SJSA1 (cell line): ENCODE data around the gene TUBB1. TPM values are rescaled to one million over a fixed set of nuclear protein-coding genes. Genes with fewer than 3 reads are reported as not detected.

Experiments used
- DNase-seq, 2 experiments: peaks; one replicate each; pipeline ENCODE4 v3.0.0-alpha.2; 2015 to 2020; ENCODE audit warnings: low spot score in 2 of 2, low read depth in 1 of 2
- H3K27ac ChIP-seq: fragments of 250-450 bp; sonication (Bioruptor Pico); 2 replicates; pipeline ENCODE4 v1.5.1; 2020; ENCODE audit warnings: mild to moderate bottlenecking, moderate library complexity
- H3K27me3 ChIP-seq: fragments of 250-450 bp; sonication (Bioruptor Pico); replicated peaks from 2 replicates; pipeline ENCODE4 v1.5.1; 2020; ENCODE audit warnings: mild to moderate bottlenecking, moderate library complexity
- H3K36me3 ChIP-seq: fragments of 250-450 bp; sonication (Bioruptor Pico); 2 replicates; pipeline ENCODE4 v1.5.1; 2020; ENCODE audit warnings: mild to moderate bottlenecking
- H3K4me1 ChIP-seq: fragments of 250-450 bp; sonication (Bioruptor Pico); replicated peaks from 2 replicates; pipeline ENCODE4 v1.6.1; 2021; ENCODE audit warnings: mild to moderate bottlenecking
- H3K4me3 ChIP-seq: fragments of 250-450 bp; sonication (Bioruptor Pico); 2 replicates; pipeline ENCODE4 v1.5.1; 2020; ENCODE audit warnings: mild to moderate bottlenecking
- H3K9me3 ChIP-seq: fragments of 250-450 bp; sonication (Bioruptor Pico); replicated peaks from 2 replicates; pipeline ENCODE4 v1.5.1; 2020; ENCODE audit warnings: mild to moderate bottlenecking
- total RNA-seq: library from RNA; depleted of rRNA; stranded (reverse); fragments of >200 nt; shearing (Covaris generic); gene quantifications from 2 replicates; pipeline ENCODE4 v1.2.3, GENCODE V29; 2014

Gene TUBB1
- total RNA-seq, 1 experiment from 2014 or later: 0.05 TPM

DNA sequence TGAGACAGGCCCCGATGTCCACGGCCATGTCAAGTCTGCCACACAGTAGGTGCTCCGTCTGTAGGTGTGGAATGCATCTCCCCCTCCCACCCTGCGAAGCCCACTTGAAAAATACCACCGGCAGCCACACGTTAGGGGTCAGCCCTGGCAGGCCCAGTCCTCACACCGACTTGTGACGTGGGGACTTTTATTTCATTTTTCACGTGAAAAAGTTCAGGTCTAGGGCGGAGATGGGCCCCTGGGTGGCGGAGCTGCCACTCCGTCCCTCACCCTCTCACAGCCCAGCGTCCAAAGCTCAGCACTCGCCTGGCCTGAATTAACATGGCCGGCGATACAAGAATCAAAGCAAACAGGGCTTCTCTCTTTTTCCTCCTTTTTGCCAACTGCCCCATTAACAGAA lies 3.8 kb upstream of the TUBB1 start:
- H3K4me3 ChIP-seq: no peak overlapping the region
- no peak for DNase-seq
- no peaks in the 10 kb centered on the region for H3K27me3 ChIP-seq
- peaks cover 57% of the 10 kb centered on the region for H3K4me1 ChIP-seq
- H3K36me3 ChIP-seq: peaks cover 2% of the 10 kb centered on the region; the same call in 1 of the 2 replicates
- no peak overlapping the region for H3K27ac ChIP-seq
- no peaks in the 10 kb centered on the region for H3K9me3 ChIP-seq

DNA sequence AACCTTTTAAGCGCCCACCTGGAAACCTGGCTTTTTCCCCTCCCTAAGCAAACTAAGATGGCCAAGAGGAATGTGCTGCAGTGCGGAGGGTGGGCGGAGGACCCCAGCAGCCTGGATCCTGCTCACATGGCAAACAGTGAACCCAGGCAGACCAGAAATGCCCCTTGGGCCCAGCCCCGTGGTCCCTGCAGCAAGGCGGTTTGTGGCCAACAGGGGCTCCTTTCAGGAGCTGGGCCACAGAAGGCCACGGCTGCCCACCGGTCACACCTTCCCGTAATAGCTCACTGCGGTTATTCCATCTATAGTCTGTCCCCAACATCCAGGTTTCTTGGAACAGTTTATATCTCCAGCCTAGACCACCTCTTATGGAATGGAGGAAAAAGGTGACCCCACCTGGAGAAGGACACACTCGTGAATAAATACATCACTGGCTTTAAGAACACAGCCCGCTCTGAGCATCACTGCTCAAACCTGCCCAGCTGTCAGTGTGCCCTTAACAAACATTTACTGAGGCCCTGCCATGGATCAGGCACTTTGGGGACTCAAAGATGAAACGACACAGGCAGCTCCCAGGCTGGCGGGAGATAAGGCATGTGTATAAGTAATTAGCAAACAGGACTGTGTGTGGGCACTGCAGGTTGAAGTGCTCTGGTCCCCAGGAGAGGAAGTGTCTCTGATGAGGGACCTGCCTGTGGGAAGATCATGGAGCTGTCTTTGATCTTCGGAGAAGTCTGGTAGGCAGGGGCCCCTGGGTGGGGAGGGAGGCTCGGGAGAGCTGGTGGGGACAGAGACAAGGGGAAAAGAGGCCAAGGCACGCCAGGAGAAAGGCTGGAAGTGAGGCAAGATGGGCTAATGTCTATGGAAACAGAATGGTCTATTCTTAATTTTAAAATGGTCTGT lies 3.2 kb upstream of the TUBB1 start:
- no peak overlapping the region for H3K27ac ChIP-seq
- H3K4me1 ChIP-seq: peaks cover 50% of the 10 kb centered on the region
- no peak for DNase-seq
- H3K36me3 ChIP-seq: peaks cover 2% of the 10 kb centered on the region; the same call in 1 of the 2 replicates
- H3K9me3 ChIP-seq: no peaks in the 10 kb centered on the region
- H3K27me3 ChIP-seq: no peaks in the 10 kb centered on the region
- H3K4me3 ChIP-seq: no peak overlapping the region

DNA sequence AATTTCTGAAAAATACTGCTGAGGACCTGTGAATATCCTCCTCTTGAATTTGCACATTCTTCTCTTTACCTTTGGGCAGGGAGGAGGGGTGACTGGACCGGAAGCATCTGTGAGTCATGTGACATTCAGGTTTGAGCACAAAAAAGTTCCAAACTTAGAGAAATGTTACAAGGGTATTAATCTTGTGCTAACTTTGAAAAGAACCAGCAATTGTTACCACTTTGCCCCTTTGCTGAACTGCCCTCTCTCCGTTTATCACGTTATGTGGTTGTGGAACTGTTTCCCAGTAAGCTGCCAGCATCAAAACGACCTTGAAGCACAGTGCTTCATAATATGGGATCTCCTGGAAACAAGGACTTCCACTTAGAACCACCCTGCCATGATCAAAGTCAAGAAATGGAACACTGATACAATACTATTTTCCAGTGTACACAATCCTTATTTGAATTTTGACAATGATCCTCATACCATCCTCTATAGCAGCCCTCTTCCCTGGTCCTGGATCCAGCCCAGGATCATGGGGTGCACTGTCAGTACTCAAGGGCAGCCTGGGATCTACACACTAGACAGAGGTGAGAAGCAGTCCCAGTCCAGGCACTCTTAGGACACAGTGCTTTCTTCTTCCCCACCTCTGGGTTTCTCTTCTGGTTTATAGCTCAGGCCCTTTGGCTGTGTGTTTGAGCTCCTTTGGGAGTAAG lies 2.3 kb upstream of the TUBB1 start:
- Histone ChIP-seq H3K9me3 (no peaks in the 10 kb centered on the region), H3K4me1 (peaks cover 42% of the 10 kb centered on the region), H3K4me3 (no peak overlapping the region), H3K36me3 (peaks cover 6% of the 10 kb centered on the region), H3K27ac (peak overlapping the region; percentile 19; the same call in 1 of the 2 replicates), H3K27me3 (no peaks in the 10 kb centered on the region)
- no peak for DNase-seq

DNA sequence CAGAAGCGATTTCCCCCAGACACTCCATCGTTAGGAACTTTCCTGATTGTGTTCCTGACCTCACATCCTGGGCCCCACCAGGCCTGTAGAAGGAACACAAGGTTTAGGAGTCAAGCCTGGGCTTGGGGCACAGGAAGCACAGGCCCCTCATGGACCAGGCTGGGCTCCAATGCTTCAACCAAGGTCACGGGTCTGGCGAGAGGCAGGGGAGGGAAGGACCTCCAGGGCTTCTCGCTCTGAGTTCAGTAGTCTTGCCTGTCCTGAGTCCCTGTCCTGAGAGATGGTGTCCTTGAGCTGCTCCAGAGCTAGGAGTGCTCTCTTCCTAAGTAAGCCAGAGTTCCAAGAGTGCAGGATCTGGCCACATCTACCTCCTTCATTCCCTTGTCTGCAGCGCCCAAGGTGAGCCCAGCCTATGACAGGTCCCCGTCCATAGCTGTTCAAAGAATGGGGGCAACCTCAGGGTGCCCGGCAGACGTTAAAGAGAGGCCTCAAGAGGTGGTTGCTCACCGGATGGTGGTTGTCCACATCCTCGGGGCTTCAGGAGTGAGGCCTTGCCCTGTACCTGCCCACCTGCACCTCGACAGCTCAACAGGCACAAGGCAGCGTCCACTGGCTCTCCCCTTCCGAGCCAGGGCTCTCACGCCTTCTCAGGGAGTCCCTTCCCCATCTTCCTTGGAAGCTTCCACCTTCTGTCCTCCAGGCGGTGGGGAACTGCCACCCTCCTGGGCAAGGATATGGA lies 1.6 kb upstream of the TUBB1 start:
- H3K27ac ChIP-seq: no peak overlapping the region
- H3K27me3 ChIP-seq: no peaks in the 10 kb centered on the region
- peaks cover 9% of the 10 kb centered on the region for H3K36me3 ChIP-seq
- H3K9me3 ChIP-seq: no peaks in the 10 kb centered on the region
- DNase-seq: no peak
- H3K4me3 ChIP-seq: no peak overlapping the region
- H3K4me1 ChIP-seq: peaks cover 35% of the 10 kb centered on the region

DNA sequence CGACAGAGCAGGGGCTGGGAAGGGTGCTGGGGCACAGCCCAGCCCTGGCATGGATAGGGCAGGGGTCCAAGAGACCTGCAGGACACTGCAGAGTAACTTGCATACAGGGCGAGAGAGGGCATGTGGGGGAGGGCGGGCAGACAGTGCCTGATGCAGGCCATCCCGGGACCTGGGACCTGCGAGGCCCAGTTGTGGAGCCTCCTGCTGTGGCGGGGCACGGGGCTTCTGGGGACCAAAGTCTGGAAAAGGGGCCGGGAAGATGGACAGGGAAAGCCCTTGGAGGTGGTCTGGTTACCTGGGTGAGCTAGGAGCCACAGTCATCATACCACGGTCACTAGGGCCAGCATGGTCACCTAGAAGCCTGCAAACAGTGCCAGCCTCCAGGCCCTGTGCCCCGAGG lies 412 bp upstream of the TUBB1 start:
- Histone ChIP-seq H3K36me3 (peaks cover 21% of the 10 kb centered on the region), H3K4me1 (peaks cover 26% of the 10 kb centered on the region), H3K9me3 (no peaks in the 10 kb centered on the region), H3K27me3 (no peaks in the 10 kb centered on the region), H3K4me3 (no peak overlapping the region), H3K27ac (no peak overlapping the region)
- DNase-seq: no peak

DNA sequence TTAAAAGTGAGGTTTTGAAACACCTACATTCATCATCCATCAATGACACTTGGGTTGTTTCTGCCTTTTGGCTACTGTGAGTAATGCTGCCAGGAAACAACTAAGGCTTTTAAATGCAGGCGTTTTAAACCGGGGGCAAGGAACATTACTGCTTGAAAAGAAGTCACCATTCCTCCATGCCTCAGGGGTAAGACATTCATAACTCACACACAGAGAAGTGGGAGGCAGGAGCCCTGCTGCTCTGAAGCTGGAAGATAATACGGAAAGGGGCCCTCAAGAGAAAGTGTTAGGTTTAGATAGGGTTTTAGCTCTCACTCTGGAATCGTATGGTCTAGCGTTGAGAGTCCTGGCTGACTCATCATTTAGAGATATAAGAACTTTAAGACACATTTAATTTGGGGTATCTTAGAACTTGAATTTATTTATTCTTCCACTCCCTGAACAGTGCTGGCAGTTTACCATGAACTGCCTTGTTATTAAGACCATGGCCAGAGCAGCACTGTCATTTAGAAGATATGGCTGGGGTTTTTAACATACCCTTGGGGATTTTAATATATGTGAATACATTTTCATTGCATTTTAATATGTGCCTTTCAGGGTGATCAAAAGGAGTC lies 1.8 kb downstream of the TUBB1 start:
- DNase-seq: no peak
- no peaks in the 10 kb centered on the region for H3K27me3 ChIP-seq
- no peak overlapping the region for H3K4me3 ChIP-seq
- no peak overlapping the region for H3K27ac ChIP-seq
- H3K4me1 ChIP-seq: peaks cover 13% of the 10 kb centered on the region
- H3K9me3 ChIP-seq: no peaks in the 10 kb centered on the region
- H3K36me3 ChIP-seq: peaks cover 43% of the 10 kb centered on the region

DNA sequence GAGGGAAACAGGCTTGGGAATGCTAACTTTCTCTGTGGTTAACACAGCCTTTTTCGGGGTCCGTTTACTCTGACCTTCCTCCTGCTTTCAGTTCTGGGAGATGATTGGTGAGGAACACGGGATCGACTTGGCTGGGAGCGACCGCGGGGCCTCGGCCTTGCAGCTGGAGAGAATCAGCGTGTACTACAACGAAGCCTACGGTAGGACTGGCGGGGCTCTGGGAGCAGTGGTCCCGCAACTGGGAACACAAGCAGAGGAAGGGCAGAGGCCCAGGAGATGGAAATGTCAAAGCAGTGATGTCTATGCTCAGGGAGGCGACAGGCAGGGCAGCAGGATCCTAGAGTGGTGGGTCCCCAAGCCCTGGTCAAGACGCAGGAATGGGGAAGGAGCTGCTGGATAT lies 3.5 kb downstream of the TUBB1 start:
- DNase-seq: no peak
- Histone ChIP-seq H3K4me3 (no peak overlapping the region), H3K4me1 (peaks cover 1% of the 10 kb centered on the region), H3K27ac (no peak overlapping the region), H3K9me3 (no peaks in the 10 kb centered on the region), H3K36me3 (peaks cover 60% of the 10 kb centered on the region), H3K27me3 (no peaks in the 10 kb centered on the region)

DNA sequence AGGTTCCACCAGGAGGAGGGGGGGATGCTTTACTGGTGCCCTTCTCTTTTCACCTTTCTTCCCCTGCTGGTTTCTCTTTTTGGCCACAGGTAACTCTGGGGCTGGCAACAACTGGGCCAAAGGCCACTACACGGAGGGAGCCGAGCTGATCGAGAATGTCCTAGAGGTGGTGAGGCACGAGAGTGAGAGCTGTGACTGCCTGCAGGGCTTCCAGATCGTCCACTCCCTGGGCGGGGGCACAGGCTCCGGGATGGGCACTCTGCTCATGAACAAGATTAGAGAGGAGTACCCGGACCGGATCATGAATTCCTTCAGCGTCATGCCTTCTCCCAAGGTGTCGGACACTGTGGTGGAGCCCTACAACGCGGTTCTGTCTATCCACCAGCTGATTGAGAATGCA lies 4.4 kb downstream of the TUBB1 start:
- Histone ChIP-seq H3K27ac (no peak overlapping the region), H3K4me3 (no peak overlapping the region), H3K9me3 (no peaks in the 10 kb centered on the region), H3K36me3 (peaks cover 69% of the 10 kb centered on the region), H3K27me3 (no peaks in the 10 kb centered on the region), H3K4me1 (peaks cover 10% of the 10 kb centered on the region)
- no peak for DNase-seq

DNA sequence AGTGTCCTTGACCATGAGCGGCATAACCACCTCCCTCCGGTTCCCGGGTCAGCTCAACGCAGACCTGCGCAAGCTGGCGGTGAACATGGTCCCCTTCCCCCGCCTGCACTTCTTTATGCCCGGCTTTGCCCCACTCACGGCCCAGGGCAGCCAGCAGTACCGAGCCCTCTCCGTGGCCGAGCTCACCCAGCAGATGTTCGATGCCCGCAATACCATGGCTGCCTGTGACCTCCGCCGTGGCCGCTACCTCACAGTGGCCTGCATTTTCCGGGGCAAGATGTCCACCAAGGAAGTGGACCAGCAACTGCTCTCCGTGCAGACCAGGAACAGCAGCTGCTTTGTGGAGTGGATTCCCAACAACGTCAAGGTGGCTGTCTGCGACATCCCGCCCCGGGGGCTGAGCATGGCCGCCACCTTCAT lies 4.9 kb downstream of the TUBB1 start:
- Histone ChIP-seq H3K36me3 (peaks cover 73% of the 10 kb centered on the region), H3K4me1 (peaks cover 15% of the 10 kb centered on the region), H3K27ac (no peak overlapping the region), H3K27me3 (no peaks in the 10 kb centered on the region), H3K4me3 (no peak overlapping the region), H3K9me3 (no peaks in the 10 kb centered on the region)
- DNase-seq: no peak

DNA sequence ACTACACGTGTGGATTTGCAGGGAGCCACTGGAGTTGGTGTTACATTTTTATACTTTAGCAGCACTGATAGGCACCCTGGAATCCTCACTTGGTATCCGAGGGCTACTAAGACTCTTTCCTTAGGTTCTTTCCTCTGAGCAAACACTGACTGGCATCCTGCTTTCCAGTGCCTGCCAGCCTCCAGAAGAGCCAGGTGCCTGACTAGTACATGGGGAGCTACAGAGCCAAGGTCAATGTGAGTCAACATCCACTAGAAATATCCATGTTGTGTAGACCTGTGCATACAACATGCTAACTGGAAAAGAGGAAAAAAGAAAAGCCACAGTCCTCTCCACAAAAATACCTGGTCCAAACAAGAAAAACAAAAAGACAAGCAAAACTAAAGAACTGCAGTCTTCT lies 5.9 kb downstream of the TUBB1 start:
- Histone ChIP-seq H3K4me1 (peaks cover 23% of the 10 kb centered on the region), H3K27me3 (no peaks in the 10 kb centered on the region), H3K36me3 (peaks cover 81% of the 10 kb centered on the region), H3K9me3 (no peaks in the 10 kb centered on the region), H3K27ac (no peak overlapping the region), H3K4me3 (no peak overlapping the region)
- no peak for DNase-seq

DNA sequence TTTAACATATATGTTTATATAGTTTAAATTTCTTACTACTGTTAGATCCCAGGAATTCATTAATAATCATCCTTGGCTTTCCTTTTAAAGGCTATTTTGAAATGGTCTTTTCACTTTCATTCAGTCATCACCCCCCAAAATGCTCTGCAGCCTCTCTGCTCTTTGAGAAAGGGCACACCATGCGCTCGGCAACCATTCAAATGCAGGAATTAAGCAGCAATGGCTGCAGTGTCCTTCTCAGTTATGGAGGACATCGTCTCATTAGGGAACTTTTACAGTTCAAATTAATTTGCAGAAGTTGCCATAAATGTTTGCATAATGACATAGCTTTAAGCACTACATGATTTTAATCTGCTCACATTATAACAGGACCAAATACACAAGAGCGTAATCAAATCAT lies 6.3 kb downstream of the TUBB1 start:
- H3K4me1 ChIP-seq: peaks cover 26% of the 10 kb centered on the region
- H3K27ac ChIP-seq: no peak overlapping the region
- no peak for DNase-seq
- H3K9me3 ChIP-seq: no peaks in the 10 kb centered on the region
- peaks cover 86% of the 10 kb centered on the region for H3K36me3 ChIP-seq
- no peak overlapping the region for H3K4me3 ChIP-seq
- H3K27me3 ChIP-seq: no peaks in the 10 kb centered on the region

DNA sequence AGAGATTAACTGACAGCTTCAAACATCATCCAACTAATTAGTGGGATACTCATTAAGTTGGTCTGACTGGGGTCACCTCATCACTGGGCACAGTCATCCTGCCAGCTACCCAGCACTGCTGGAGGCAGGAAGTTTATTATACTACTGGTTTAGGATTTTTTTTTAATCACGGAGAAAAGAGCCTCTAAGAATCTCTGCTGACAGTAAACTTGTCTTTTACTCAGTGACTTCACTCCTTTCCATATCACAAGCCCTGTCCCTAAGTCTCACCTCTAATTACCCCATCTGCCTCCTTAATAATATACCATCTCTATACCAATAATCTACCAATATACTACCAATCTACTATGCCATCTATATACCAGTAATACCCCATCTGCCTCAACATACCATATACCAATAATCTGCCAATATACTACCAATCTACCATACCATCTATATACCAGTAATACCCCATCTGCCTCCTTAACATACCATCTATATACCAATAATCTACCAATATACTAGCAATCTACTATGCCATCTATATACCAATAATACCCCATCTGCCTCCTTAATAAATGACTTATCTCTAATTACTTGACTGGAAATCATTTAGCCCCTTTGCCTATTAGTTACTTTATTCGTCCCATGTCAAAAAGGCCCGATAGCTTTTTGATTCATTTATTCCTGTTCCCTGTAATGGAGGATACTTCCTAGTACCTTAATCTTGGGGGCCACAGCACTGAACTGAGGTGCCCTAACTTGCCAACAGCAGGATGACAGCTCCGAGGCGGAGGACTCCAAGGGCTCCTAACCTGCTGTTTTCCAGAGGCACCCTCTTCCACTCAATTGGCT lies 7.9 kb downstream of the TUBB1 start:
- H3K4me3 ChIP-seq: no peak overlapping the region
- no peak overlapping the region for H3K27ac ChIP-seq
- H3K27me3 ChIP-seq: no peaks in the 10 kb centered on the region
- peaks cover 34% of the 10 kb centered on the region for H3K4me1 ChIP-seq
- no peaks in the 10 kb centered on the region for H3K9me3 ChIP-seq
- peaks cover 95% of the 10 kb centered on the region for H3K36me3 ChIP-seq
- DNase-seq: no peak
